K562 (cell line): ENCODE measurements around the gene GSX2. TPM values are rescaled to one million over a fixed set of nuclear protein-coding genes. Genes with fewer than 3 reads are reported as not detected.
A peak's percentile ranks its signal among the peaks of the same experiment; 100 is the strongest.

Experiments
- ATAC-seq: fragments of 200-7000 bp; cut with Tn5 transposase; 3 replicates; pipeline ENCODE4 v1.9.1; 2020; ENCODE audit warnings: moderate library complexity
- BruUV-seq: library from RNA; stranded (reverse); fragments of 400-500 nt; replicated peaks from 2 replicates; lab custom pipeline; 2021; lab: Mats Ljungman, UMichigan
- CTCF ChIA-PET: fragments of 300-600 bp; formaldehyde crosslinking; extraction: SDS; loops from one replicate; lab custom pipeline; 2021; ENCODE audit warnings: low intra/inter-chr PET ratio; lab: Yijun Ruan, JAX
- POLR2A ChIA-PET: fragments of 300-600, 350-650 bp; sonication (Branson Sonifier 250); formaldehyde crosslinking; extraction: SDS; loops from one replicate; lab custom pipeline; 2021; ENCODE audit warnings: antibody characterized with exemption, inconsistent platforms; lab: Yijun Ruan, JAX
- DNase-seq, 4 experiments: peaks; one replicate each; pipeline versions ENCODE4 v3.0.0 to v3.0.0-alpha.2; 2011 to 2018; ENCODE audit warnings: low spot score in 3 of 4, mixed read lengths in 3 of 4; ENCODE audit errors: extremely low read depth in 1 of 4
- FAIRE-seq: peaks from 2 replicates; lab custom pipeline; 2011; peaks lifted over from hg19 to GRCh38; lab: Jason Lieb, UNC
- H2AFZ ChIP-seq: 2 replicates; pipeline ENCODE4 v1.6.0; 2011; ENCODE audit warnings: low read depth, low read length, control low read depth, inconsistent platforms
- H3K27ac ChIP-seq: fragments of 200-600 bp; 3 replicates; pipeline ENCODE4 v1.8.0; 2011; ENCODE audit warnings: low read depth, mild to moderate bottlenecking, control low read depth, inconsistent platforms, low read length, moderate library complexity, mixed read lengths; ENCODE audit errors: extremely low read depth
- H3K27me3 ChIP-seq, 2 experiments: fragments of 300-600 bp in 1 of 2; 2 replicates in 1 of 2; 3 replicates in 1 of 2; pipeline versions ENCODE4 v1.6.0 to v1.8.0; 2011; ENCODE audit warnings: inconsistent platforms in 2 of 2, low read length in 2 of 2, mild to moderate bottlenecking in 1 of 2, mixed read lengths in 1 of 2, moderate library complexity in 1 of 2; ENCODE audit not compliant: control insufficient read depth in 2 of 2, insufficient read depth in 2 of 2
- H3K36me3 ChIP-seq: fragments of 300-600 bp; 3 replicates; pipeline ENCODE4 v1.8.0; 2011; ENCODE audit warnings: mild to moderate bottlenecking, low read length, inconsistent platforms; ENCODE audit not compliant: control insufficient read depth, insufficient read depth
- H3K4me1 ChIP-seq, 2 experiments: fragments of 200-600 bp in 1 of 2; replicated peaks in 1 of 2; 2 replicates in 1 of 2; 3 replicates in 1 of 2; pipeline versions ENCODE4 v1.5.1 to v1.8.0; 2011; ENCODE audit warnings: inconsistent platforms in 2 of 2, low read length in 2 of 2, mild to moderate bottlenecking in 1 of 2, mixed read lengths in 1 of 2, moderate library complexity in 1 of 2; ENCODE audit not compliant: control insufficient read depth in 2 of 2, insufficient read depth in 2 of 2
- H3K4me2 ChIP-seq: 2 replicates; pipeline ENCODE4 v1.6.1; 2011; ENCODE audit warnings: low read length, control low read depth, inconsistent platforms, mixed read lengths; ENCODE audit not compliant: insufficient read depth
- H3K4me3 ChIP-seq: fragments of 200-600 bp; sonication (generic), shearing (Covaris generic); 2 replicates; pipeline ENCODE4 v1.5.1; 2016; ENCODE audit warnings: control low read depth, inconsistent platforms
- H3K79me2 ChIP-seq: fragments of 200-600 bp; 3 replicates; pipeline ENCODE4 v1.8.0; 2011; ENCODE audit warnings: low read length, inconsistent platforms; ENCODE audit not compliant: control insufficient read depth, insufficient read depth
- H3K9ac ChIP-seq, 2 experiments: 2 replicates each; pipeline versions ENCODE4 v1.6.0 to v1.6.1; 2011; ENCODE audit warnings: low read depth in 2 of 2, low read length in 2 of 2, control low read depth in 1 of 2, inconsistent platforms in 1 of 2, mild to moderate bottlenecking in 1 of 2, mixed read lengths in 1 of 2; ENCODE audit not compliant: insufficient read depth in 1 of 2
- H3K9me1 ChIP-seq: one replicate; pipeline ENCODE4 v1.6.0; 2011; ENCODE audit warnings: inconsistent platforms, mild to moderate bottlenecking, low read length, moderate library complexity; ENCODE audit not compliant: control insufficient read depth, insufficient read depth
- H3K9me3 ChIP-seq: replicated peaks from 2 replicates; pipeline ENCODE4 v1.5.1; 2011; ENCODE audit warnings: low read depth, low read length, inconsistent platforms; ENCODE audit not compliant: control insufficient read depth, insufficient read depth
- H4K20me1 ChIP-seq: replicated peaks from 2 replicates; pipeline ENCODE4 v1.6.1; 2011; ENCODE audit warnings: low read length, inconsistent platforms, mixed read lengths; ENCODE audit not compliant: control insufficient read depth, insufficient read depth
- ATF3 ChIP-seq, 2 experiments: fragments of 450-650 bp in 1 of 2; sonication (generic) in 1 of 2; formaldehyde crosslinking in 1 of 2; IDR thresholded peaks in 1 of 2; conservative IDR thresholded peaks in 1 of 2; 2 replicates each; pipeline versions ENCODE4 v1.6.1 to v1.8.1; 2016 to 2023; ENCODE audit warnings: mild to moderate bottlenecking in 2 of 2, moderate library complexity in 2 of 2, inconsistent platforms in 1 of 2, missing genetic modification reagents in 1 of 2
- CEBPG ChIP-seq, 3 experiments: fragments of 200-800 bp in 1 of 3; sonication (Bioruptor generic) in 1 of 3; sonication (generic) in 1 of 3; formaldehyde crosslinking in 1 of 3; IDR thresholded peaks in 2 of 3; conservative IDR thresholded peaks in 1 of 3; 2 replicates each; pipeline versions ENCODE4 v1.6.1 to v1.8.0; 2016 to 2022; ENCODE audit warnings: missing compliant biosample characterization in 2 of 3, missing genetic modification characterization in 2 of 3, mild to moderate bottlenecking in 1 of 3, missing genetic modification reagents in 1 of 3
- GTF2E2 ChIP-seq: fragments of 200-800 bp; sonication (Bioruptor generic); IDR thresholded peaks from 2 replicates; pipeline ENCODE4 v1.6.1; 2016; ENCODE audit warnings: missing genetic modification characterization, missing compliant biosample characterization
- HMG20A ChIP-seq: fragments of 450-650 bp; formaldehyde crosslinking; conservative IDR thresholded peaks from 2 replicates; pipeline ENCODE4 v1.4.0; 2020; ENCODE audit warnings: mild to moderate bottlenecking, mixed read lengths
- KAT8 ChIP-seq: fragments of 450-650 bp; IDR thresholded peaks from 2 replicates; pipeline ENCODE4 v1.6.1; 2016; ENCODE audit warnings: low read depth, mild to moderate bottlenecking
- MEIS2 ChIP-seq: fragments of 450-650 bp; IDR thresholded peaks from 2 replicates; pipeline ENCODE4 v1.6.1; 2014; ENCODE audit warnings: mild to moderate bottlenecking; ENCODE audit not compliant: partially characterized antibody
- SNRNP70 ChIP-seq: fragments of 200-400 bp; formaldehyde crosslinking; optimal IDR thresholded peaks from 2 replicates; pipeline ENCODE3; 2017; ENCODE audit warnings: low read depth, low read length
- WHSC1 ChIP-seq: IDR thresholded peaks from one replicate; pipeline ENCODE4 v1.6.1; 2012; ENCODE audit warnings: low read length, control low read depth, inconsistent platforms
- ZNF583 ChIP-seq: fragments of 250-450 bp; sonication (Bioruptor Pico); IDR thresholded peaks from 2 replicates; pipeline ENCODE4 v1.4.0; 2020
- WGBS: fragments of 100-300 bp; shearing (Covaris generic); methylation state at CpG from one replicate; pipeline ENCODE4 v1.1.6; 2016; ENCODE audit warnings: low coverage, mixed read lengths; ENCODE audit not compliant: insufficient coverage; ENCODE audit errors: missing lambda C conversion rate; 5-methylcytosine and 5-hydroxymethylcytosine counted together
- in situ Hi-C: fragments of 300-500 bp; cut with MboI; formaldehyde crosslinking; loops from 4 replicates; pipeline ENCODE4 v1.15.0; 2018; ENCODE audit warnings: inconsistent platforms, mixed read lengths
- intact Hi-C: fragments of 100-400 bp; cut with micrococcal nuclease; formaldehyde crosslinking; loops from 2 replicates; pipeline ENCODE4 v1.14.2; 2022
- polyA plus RNA-seq, 8 experiments: library from polyadenylated mRNA; depleted of rRNA in 4 of 8; stranded (reverse) in 5 of 8; unstranded in 3 of 8; fragments of >200 nt; fragmentation: Nextera tagmentation in 2 of 8; fragmentation: Illumina TruSeq in 1 of 8; extraction: Ambion mirVana in 2 of 8; extraction: Trizol in 1 of 8; gene quantifications; 2 replicates each; pipeline versions ENCODE4 v1.2.1 to v1.2.3, GENCODE V29; 2011 to 2014; ENCODE audit warnings: inconsistent platforms in 1 of 8, missing spikeins in 1 of 8
- total RNA-seq, 7 experiments: library from RNA; depleted of rRNA in 6 of 7; stranded (reverse); fragments of >200 nt in 6 of 7; fragmentation: Illumina TruSeq in 2 of 7; extraction: Trizol in 2 of 7; gene quantifications; 2 replicates each; pipeline versions ENCODE4 v1.2.1 to v1.2.3, GENCODE V29; 2011 to 2021; ENCODE audit warnings: low replicate concordance in 1 of 7

Gene GSX2
- total and polyA plus RNA-seq, 9 of the 15 experiments (the other 6 are each of a cell fraction or from before 2014, with no cell fraction given), result not detected

DNA sequence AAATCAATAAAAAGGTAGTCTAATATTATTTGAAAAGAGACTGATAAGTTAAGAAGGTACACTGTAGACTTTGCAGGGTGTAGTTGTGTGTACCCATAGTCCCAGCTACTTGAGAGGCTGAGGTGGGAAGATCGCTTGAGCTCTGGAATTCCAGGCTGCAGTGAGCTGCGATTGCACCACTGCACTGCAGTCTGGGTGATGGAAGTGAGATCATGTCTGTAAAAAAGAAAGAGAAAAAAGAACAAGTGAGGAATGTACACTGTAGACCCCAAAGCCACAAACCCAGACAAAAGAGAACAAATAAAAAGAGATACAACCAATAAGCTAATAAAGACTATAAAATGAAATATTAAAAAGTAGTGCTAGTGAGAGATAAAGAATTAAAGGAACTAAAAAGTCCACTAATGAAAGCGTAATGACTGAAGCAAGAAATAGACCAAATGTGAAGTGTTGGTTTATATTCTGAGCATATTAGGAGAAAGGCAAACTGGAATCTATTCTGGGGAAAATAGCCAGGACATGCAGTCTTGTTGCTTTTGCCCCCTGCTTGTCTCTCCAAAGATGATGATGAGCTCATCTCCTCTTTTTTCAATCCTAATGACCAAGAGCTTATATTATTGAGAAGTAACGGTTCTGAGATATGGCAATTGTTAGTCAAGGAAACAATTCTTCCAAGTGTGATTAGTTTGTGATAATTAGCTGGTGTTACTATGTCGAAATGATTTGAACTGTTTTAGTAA is 19.1 kb downstream of the GSX2 start:
- no peak overlapping the region for H3K4me2 ChIP-seq
- DNase-seq (no peak), FAIRE-seq (no peak)
- 0% methylated on average over 5 of the region's 5 CpGs for WGBS
- no peak for TF ChIP-seq WHSC1
- TF ChIP-seq, all 486 proteins: peak for 0
- H3K9me3 ChIP-seq, result no peaks in the 10 kb centered on the region
- intact Hi-C loops, result no loop called here
- no peak overlapping the region for H3K27ac ChIP-seq
- ChIA-PET POLR2A (interaction anchor here (1.5 kb wide), 1 partner anchor 29 kb away, joined by 4 read pairs; no protein-coding TSS in a partner anchor), CTCF (no interaction called here)
- no peak for ATAC-seq
- no peaks in the 10 kb centered on the region for H4K20me1 ChIP-seq
- no peaks in the 10 kb centered on the region for H3K4me1 ChIP-seq
- H3K27me3 ChIP-seq, result no peaks in the 10 kb centered on the region; a peak in 2 of 5 replicates
- no peak overlapping the region for H2AFZ ChIP-seq
- H3K9me1 ChIP-seq, result no peaks in the 10 kb centered on the region
- no peak overlapping the region for H3K9ac ChIP-seq
- no peak overlapping the region for H3K4me3 ChIP-seq
- no peaks in the 10 kb centered on the region for H3K36me3 ChIP-seq
- no TSS peak for BruUV-seq
- H3K79me2 ChIP-seq, result no peaks in the 10 kb centered on the region
- in situ Hi-C loops, result no loop called here

DNA sequence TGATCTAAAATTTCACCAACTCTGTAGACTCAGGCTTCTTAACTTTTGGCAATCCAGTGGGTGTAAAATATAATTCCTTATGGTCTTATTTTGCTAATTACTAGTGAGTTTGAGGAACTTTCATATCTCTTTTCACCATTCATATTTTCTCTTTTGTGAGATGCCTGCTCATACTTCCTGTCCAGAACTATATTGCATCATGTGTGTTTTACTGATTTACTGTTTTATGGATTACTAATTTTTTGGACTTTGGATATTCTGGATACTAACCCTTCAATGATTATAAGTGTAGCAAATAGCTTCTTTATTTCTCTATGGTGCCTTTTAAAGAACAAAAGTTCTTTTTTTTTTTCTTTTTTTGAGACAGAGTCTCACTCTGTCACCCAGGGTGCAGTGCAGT is 20.6 kb downstream of the GSX2 start:
- CTCF ChIA-PET, result no interaction called here
- Histone ChIP-seq H3K9ac (no peak overlapping the region), H3K9me1 (no peaks in the 10 kb centered on the region), H3K27me3 (peaks cover 0 to 5% of the 10 kb centered on the region in 2 experiments; a peak in 2 of 5 replicates), H4K20me1 (no peaks in the 10 kb centered on the region), H3K4me2 (no peak overlapping the region), H3K9me3 (no peaks in the 10 kb centered on the region), H3K4me3 (no peak overlapping the region), H3K79me2 (no peaks in the 10 kb centered on the region), H3K36me3 (no peaks in the 10 kb centered on the region), H3K4me1 (no peaks in the 10 kb centered on the region), H3K27ac (no peak overlapping the region), H2AFZ (no peak overlapping the region)
- ATAC-seq (no peak), FAIRE-seq (no peak), DNase-seq (no peak)
- intact Hi-C loops (no loop called here), in situ Hi-C loops (no loop called here)
- no TSS peak for BruUV-seq
- peak; percentile 41 for TF ChIP-seq ATF3 (IDR thresholded peaks at IDR 0.05)
- no peak for TF ChIP-seq ATF3 (CRISPR knock-in tag; conservative IDR thresholded peaks at IDR 0.05)
- no peak for TF ChIP-seq SNRNP70
- no peak for TF ChIP-seq GTF2E2
- TF ChIP-seq ZNF583 (CRISPR knock-in tag), result no peak
- no peak for TF ChIP-seq KAT8
- no peak for TF ChIP-seq CEBPG (CRISPR knock-in tag; IDR thresholded peaks at IDR 0.05)
- TF ChIP-seq CEBPG (tag; conservative IDR thresholded peaks at IDR 0.05 in 1 of 2, IDR thresholded peaks at IDR 0.05 in 1 of 2), result peak; percentile 72 to 78
- TF ChIP-seq MEIS2, result peak; percentile 23
- no peak for TF ChIP-seq HMG20A (CRISPR knock-in tag)
- POLR2A ChIA-PET, result no interaction called here
